IMR-90 (cell line): ENCODE measurements around the gene POLR1H. TPM values are rescaled to one million over a fixed set of nuclear protein-coding genes. Genes with fewer than 3 reads are reported as not detected.

Experiments
- ATAC-seq: fragments of 200-7000 bp; cut with Tn5 transposase; 2 replicates; pipeline ENCODE4 v1.9.1; 2020; ENCODE audit warnings: low read depth, mild to moderate bottlenecking, moderate library complexity
- BruUV-seq: library from RNA; stranded (reverse); fragments of 400-500 nt; replicated peaks from 2 replicates; lab custom pipeline; 2021; lab: Mats Ljungman, UMichigan
- CTCF ChIA-PET: fragments of 300-600 bp; formaldehyde crosslinking; extraction: SDS; loops from one replicate; lab custom pipeline; 2021; ENCODE audit warnings: antibody characterized with exemption; lab: Yijun Ruan, JAX
- POLR2A ChIA-PET: fragments of 300-600 bp; sonication (Branson Sonifier 250); formaldehyde crosslinking; loops from one replicate; lab custom pipeline; 2022; ENCODE audit warnings: antibody characterized with exemption; ENCODE audit not compliant: unreplicated experiment; lab: Charles Lee
- DNase-seq: peaks from one replicate; pipeline ENCODE4 v3.0.0; 2013
- H2AFZ ChIP-seq: replicated peaks from 2 replicates; pipeline ENCODE3; 2013; ENCODE audit warnings: low read length, mild to moderate bottlenecking; ENCODE audit not compliant: poor library complexity
- H2AK5ac ChIP-seq: 2 replicates; pipeline ENCODE4 v1.6.1; 2013; ENCODE audit warnings: low read depth, low read length, inconsistent platforms
- H2AK9ac ChIP-seq: replicated peaks from 2 replicates; pipeline ENCODE3; 2013; ENCODE audit warnings: mild to moderate bottlenecking, low read depth, low read length, moderate library complexity; ENCODE audit not compliant: poor library complexity
- H2BK120ac ChIP-seq: 2 replicates; pipeline ENCODE4 v1.6.1; 2013; ENCODE audit warnings: low read depth, low read length, inconsistent platforms
- H2BK15ac ChIP-seq: 3 replicates; pipeline ENCODE4 v1.6.1; 2013; ENCODE audit warnings: low read depth, low read length, inconsistent platforms
- H2BK20ac ChIP-seq: 2 replicates; pipeline ENCODE4 v1.6.1; 2013; ENCODE audit warnings: low read depth, mild to moderate bottlenecking, inconsistent platforms, low read length, moderate library complexity
- H2BK5ac ChIP-seq: 2 replicates; pipeline ENCODE4 v1.6.1; 2013; ENCODE audit warnings: mild to moderate bottlenecking, low read depth, low read length, inconsistent platforms; ENCODE audit not compliant: poor library complexity, severe bottlenecking
- H3K14ac ChIP-seq: replicated peaks from 2 replicates; pipeline ENCODE4 v1.6.1; 2013; ENCODE audit warnings: low read depth, low read length, inconsistent platforms
- H3K18ac ChIP-seq: 2 replicates; pipeline ENCODE4 v1.6.1; 2013; ENCODE audit warnings: low read depth, low read length, control low read depth
- H3K23ac ChIP-seq: 2 replicates; pipeline ENCODE4 v1.6.1; 2013; ENCODE audit warnings: low read depth, low read length, inconsistent platforms
- H3K27ac ChIP-seq: 2 replicates; pipeline ENCODE4 v1.5.1; 2013; ENCODE audit warnings: mild to moderate bottlenecking, control low read depth, low read length; ENCODE audit not compliant: insufficient read depth
- H3K27me3 ChIP-seq: 2 replicates; pipeline ENCODE4 v1.6.1; 2013; ENCODE audit warnings: low read length; ENCODE audit not compliant: control insufficient read depth, insufficient read depth
- H3K36me3 ChIP-seq: 2 replicates; pipeline ENCODE4 v1.6.1; 2013; ENCODE audit warnings: low read length, mixed read lengths; ENCODE audit not compliant: control insufficient read depth, insufficient read depth
- H3K4ac ChIP-seq: 2 replicates; pipeline ENCODE4 v1.6.1; 2013; ENCODE audit warnings: low read depth, low read length, inconsistent platforms
- H3K4me1 ChIP-seq: 2 replicates; pipeline ENCODE4 v1.6.1; 2013; ENCODE audit warnings: low read length, mixed read lengths; ENCODE audit not compliant: control insufficient read depth, insufficient read depth
- H3K4me2 ChIP-seq: 2 replicates; pipeline ENCODE4 v1.6.1; 2013; ENCODE audit warnings: low read depth, mild to moderate bottlenecking, control low read depth, low read length, moderate library complexity
- H3K4me3 ChIP-seq: 2 replicates; pipeline ENCODE4 v1.5.1; 2013; ENCODE audit warnings: low read depth, mild to moderate bottlenecking, control low read depth, low read length, moderate library complexity; ENCODE audit not compliant: insufficient read depth
- H3K56ac ChIP-seq: 2 replicates; pipeline ENCODE4 v1.6.1; 2013; ENCODE audit warnings: low read length, inconsistent platforms; ENCODE audit not compliant: insufficient read depth; ENCODE audit errors: extremely low read depth
- H3K79me1 ChIP-seq, 2 experiments: 2 replicates each; pipeline ENCODE4 v1.6.1; 2013; ENCODE audit warnings: low read length in 2 of 2, inconsistent platforms in 1 of 2, low read depth in 1 of 2
- H3K9ac ChIP-seq: 2 replicates; pipeline ENCODE4 v1.6.1; 2013; ENCODE audit warnings: low read depth, low read length, control low read depth
- H3K9me1 ChIP-seq: 2 replicates; pipeline ENCODE4 v1.6.1; 2013; ENCODE audit warnings: low read length, inconsistent platforms; ENCODE audit not compliant: insufficient read depth
- H3K9me3 ChIP-seq: 2 replicates; pipeline ENCODE4 v1.6.1; 2013; ENCODE audit warnings: low read length; ENCODE audit not compliant: control insufficient read depth, insufficient read depth
- H4K20me1 ChIP-seq: 2 replicates; pipeline ENCODE4 v1.6.1; 2013; ENCODE audit warnings: low read length, inconsistent platforms; ENCODE audit not compliant: insufficient read depth
- H4K5ac ChIP-seq: 2 replicates; pipeline ENCODE4 v1.6.1; 2013; ENCODE audit warnings: mild to moderate bottlenecking, low read depth, low read length, control low read depth
- H4K8ac ChIP-seq, 2 experiments: 2 replicates each; pipeline ENCODE4 v1.6.1; 2013; ENCODE audit warnings: low read depth in 2 of 2, low read length in 2 of 2, control low read depth in 1 of 2, inconsistent platforms in 1 of 2
- H4K91ac ChIP-seq: 2 replicates; pipeline ENCODE4 v1.6.1; 2013; ENCODE audit warnings: low read depth, low read length, inconsistent platforms; ENCODE audit not compliant: insufficient read depth
- CEBPB ChIP-seq: IDR thresholded peaks from 2 replicates; pipeline ENCODE4 v1.6.1; 2012; ENCODE audit warnings: low read depth, low read length, improper control_type of control experiment
- MXI1 ChIP-seq: IDR thresholded peaks from 2 replicates; pipeline ENCODE4 v1.6.1; 2012; ENCODE audit warnings: low read depth, mild to moderate bottlenecking, low read length, moderate library complexity, borderline replicate concordance
- RAD21 ChIP-seq: IDR thresholded peaks from 2 replicates; pipeline ENCODE4 v1.6.1; 2012; ENCODE audit warnings: low read length, improper control_type of control experiment
- RCOR1 ChIP-seq: IDR thresholded peaks from 2 replicates; pipeline ENCODE4 v1.6.1; 2012; ENCODE audit warnings: mild to moderate bottlenecking, low read length, improper control_type of control experiment; ENCODE audit not compliant: insufficient replicate concordance
- WGBS, 2 experiments: methylation state at CpG; one replicate each; pipeline versions ENCODE4 v1.1.5 to v1.1.7; 2013; ENCODE audit warnings: missing lambda C conversion rate in 2 of 2; ENCODE audit not compliant: insufficient read length in 1 of 2; ENCODE audit errors: extremely low coverage in 2 of 2; 5-methylcytosine and 5-hydroxymethylcytosine counted together
- dilution Hi-C: fragments of 300-500 bp; cut with HindIII; formaldehyde crosslinking; loops from one replicate; pipeline ENCODE4 v1.14.3; 2018; ENCODE audit warnings: low sequenced_read_pairs; ENCODE audit not compliant: unreplicated experiment
- in situ Hi-C: fragments of 300-500 bp; cut with MboI; formaldehyde crosslinking; loops from 3 replicates; pipeline ENCODE4 v1.14.3; 2019; ENCODE audit warnings: low sequenced_read_pairs, inconsistent platforms, mixed read lengths
- intact Hi-C: fragments of 100-400 bp; cut with micrococcal nuclease; formaldehyde crosslinking; loops from 2 replicates; pipeline ENCODE4 v1.10.0; 2022
- polyA plus RNA-seq, 3 experiments: library from polyadenylated mRNA; depleted of rRNA; stranded (reverse); fragments of >200 nt; gene quantifications; 2 replicates each; pipeline ENCODE4 v1.2.3, GENCODE V29; 2012; ENCODE audit warnings: low replicate concordance in 1 of 3
- total RNA-seq: library from RNA; depleted of rRNA; stranded (reverse); fragments of >200 nt; gene quantifications from 2 replicates; pipeline ENCODE4 v1.2.3, GENCODE V29; 2012
- TF ChIP-seq, protein P1 (sequence below): fragments of 150-350 bp; IDR thresholded peaks from 2 replicates; pipeline ENCODE4 v1.6.1; 2017; ENCODE audit warnings: mild to moderate bottlenecking, antibody characterized with exemption, low read length, low read depth
- TF ChIP-seq, protein P2 (sequence below): fragments of 150-350 bp; IDR thresholded peaks from 2 replicates; pipeline ENCODE4 v1.6.1; 2016; ENCODE audit warnings: low read depth, mild to moderate bottlenecking, low read length, moderate library complexity, borderline replicate concordance

POLR1H gene
- total and polyA plus RNA-seq, 2 of the 4 experiments (the other 2 are of a cell fraction), result 24.6 to 34.6 TPM

- no peak for TF ChIP-seq MXI1
- TF ChIP-seq RAD21, result no peak
- no peak for TF ChIP-seq CEBPB
- TF ChIP-seq, protein P1, sequence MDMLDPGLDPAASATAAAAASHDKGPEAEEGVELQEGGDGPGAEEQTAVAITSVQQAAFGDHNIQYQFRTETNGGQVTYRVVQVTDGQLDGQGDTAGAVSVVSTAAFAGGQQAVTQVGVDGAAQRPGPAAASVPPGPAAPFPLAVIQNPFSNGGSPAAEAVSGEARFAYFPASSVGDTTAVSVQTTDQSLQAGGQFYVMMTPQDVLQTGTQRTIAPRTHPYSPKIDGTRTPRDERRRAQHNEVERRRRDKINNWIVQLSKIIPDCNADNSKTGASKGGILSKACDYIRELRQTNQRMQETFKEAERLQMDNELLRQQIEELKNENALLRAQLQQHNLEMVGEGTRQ, result no peak
- TF ChIP-seq, protein P2, sequence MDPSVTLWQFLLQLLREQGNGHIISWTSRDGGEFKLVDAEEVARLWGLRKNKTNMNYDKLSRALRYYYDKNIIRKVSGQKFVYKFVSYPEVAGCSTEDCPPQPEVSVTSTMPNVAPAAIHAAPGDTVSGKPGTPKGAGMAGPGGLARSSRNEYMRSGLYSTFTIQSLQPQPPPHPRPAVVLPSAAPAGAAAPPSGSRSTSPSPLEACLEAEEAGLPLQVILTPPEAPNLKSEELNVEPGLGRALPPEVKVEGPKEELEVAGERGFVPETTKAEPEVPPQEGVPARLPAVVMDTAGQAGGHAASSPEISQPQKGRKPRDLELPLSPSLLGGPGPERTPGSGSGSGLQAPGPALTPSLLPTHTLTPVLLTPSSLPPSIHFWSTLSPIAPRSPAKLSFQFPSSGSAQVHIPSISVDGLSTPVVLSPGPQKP, result no peak
- no peak for TF ChIP-seq RCOR1
- Histone ChIP-seq H4K91ac (no peak overlapping the region), H2BK120ac (no peak overlapping the region), H2AFZ (no peak overlapping the region), H2AK9ac (no peak overlapping the region), H3K23ac (no peak overlapping the region), H3K4me2 (no peak overlapping the region), H3K27me3 (peaks cover 59% of the 10 kb centered on the region), H3K18ac (no peak overlapping the region), H3K9me1 (no peaks in the 10 kb centered on the region; the same call in 1 of the 2 replicates), H3K56ac (no peak overlapping the region), H2AK5ac (no peak overlapping the region), H3K79me1 (no peaks in the 10 kb centered on the region), H4K20me1 (no peaks in the 10 kb centered on the region), H3K4me3 (no peak overlapping the region), H3K4me1 (peaks cover 5% of the 10 kb centered on the region), H3K14ac (no peak overlapping the region), H2BK20ac (no peak overlapping the region), H4K8ac (no peak overlapping the region), H3K36me3 (no peaks in the 10 kb centered on the region), H3K9me3 (peaks cover 2% of the 10 kb centered on the region; the same call in 1 of the 2 replicates), H2BK5ac (no peak overlapping the region), H3K27ac (no peak overlapping the region), H3K9ac (no peak overlapping the region), H3K4ac (no peak overlapping the region), H4K5ac (no peak overlapping the region), H2BK15ac (no peak overlapping the region)
- intact Hi-C loops, result no loop called here
- no TSS peak for BruUV-seq
- DNase-seq, result no peak
- in situ Hi-C loops, result no loop called here
- ATAC-seq, result no peak
- dilution Hi-C loops, result no loop called here
- CTCF ChIA-PET, result no interaction called here
- 100% methylated on average over 1 of the region's 4 CpGs; no CpG with 5 or more reads in 1 of the 2 experiments for WGBS, 2 experiments
- POLR2A ChIA-PET, result no interaction called here
Observed at GRCh38 chr6:30097902-30098768, 37.1 kb downstream of the POLR1H start.
